Fibroblast of the aortic adventitia (primary cell): ENCODE results near the gene MARCHF9. TPM values are rescaled to one million over a fixed set of nuclear protein-coding genes. Genes with fewer than 3 reads are reported as not detected.
"Not testable (repeated sequence)": the region's sequence is repeated elsewhere in the genome, so short reads cannot be mapped to it uniquely, and the experiment has no call there.

Source experiments
- DNase-seq: peaks from one replicate; pipeline ENCODE4 v3.0.0-alpha.2; 2010; ENCODE audit warnings: low read depth
- H3K4me3 ChIP-seq: 2 replicates; pipeline ENCODE4 v1.5.1; 2011; ENCODE audit warnings: low read depth, mild to moderate bottlenecking, control low read depth, low read length, moderate library complexity
- total RNA-seq: library from RNA; depleted of rRNA; stranded (reverse); fragments of >200 nt; gene quantifications from 2 replicates; pipeline ENCODE4 v1.2.3, GENCODE V29; 2012; ENCODE audit warnings: low replicate concordance
- TF ChIP-seq, protein P1 (sequence below): IDR thresholded peaks from 2 replicates; pipeline ENCODE4 v1.5.1; 2011; ENCODE audit warnings: mild to moderate bottlenecking, low read length, control low read depth, inconsistent platforms; ENCODE audit not compliant: insufficient read depth

MARCHF9 gene
- total RNA-seq, 1 donor, result 2.1 TPM

GRCh38 chr12:57767876-57768275 lies 13.0 kb downstream of the MARCHF9 start:
- TF ChIP-seq, protein P1, sequence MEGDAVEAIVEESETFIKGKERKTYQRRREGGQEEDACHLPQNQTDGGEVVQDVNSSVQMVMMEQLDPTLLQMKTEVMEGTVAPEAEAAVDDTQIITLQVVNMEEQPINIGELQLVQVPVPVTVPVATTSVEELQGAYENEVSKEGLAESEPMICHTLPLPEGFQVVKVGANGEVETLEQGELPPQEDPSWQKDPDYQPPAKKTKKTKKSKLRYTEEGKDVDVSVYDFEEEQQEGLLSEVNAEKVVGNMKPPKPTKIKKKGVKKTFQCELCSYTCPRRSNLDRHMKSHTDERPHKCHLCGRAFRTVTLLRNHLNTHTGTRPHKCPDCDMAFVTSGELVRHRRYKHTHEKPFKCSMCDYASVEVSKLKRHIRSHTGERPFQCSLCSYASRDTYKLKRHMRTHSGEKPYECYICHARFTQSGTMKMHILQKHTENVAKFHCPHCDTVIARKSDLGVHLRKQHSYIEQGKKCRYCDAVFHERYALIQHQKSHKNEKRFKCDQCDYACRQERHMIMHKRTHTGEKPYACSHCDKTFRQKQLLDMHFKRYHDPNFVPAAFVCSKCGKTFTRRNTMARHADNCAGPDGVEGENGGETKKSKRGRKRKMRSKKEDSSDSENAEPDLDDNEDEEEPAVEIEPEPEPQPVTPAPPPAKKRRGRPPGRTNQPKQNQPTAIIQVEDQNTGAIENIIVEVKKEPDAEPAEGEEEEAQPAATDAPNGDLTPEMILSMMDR, result no peak
- H3K4me3 ChIP-seq, result no peak overlapping the region
- no peak for DNase-seq

DNA sequence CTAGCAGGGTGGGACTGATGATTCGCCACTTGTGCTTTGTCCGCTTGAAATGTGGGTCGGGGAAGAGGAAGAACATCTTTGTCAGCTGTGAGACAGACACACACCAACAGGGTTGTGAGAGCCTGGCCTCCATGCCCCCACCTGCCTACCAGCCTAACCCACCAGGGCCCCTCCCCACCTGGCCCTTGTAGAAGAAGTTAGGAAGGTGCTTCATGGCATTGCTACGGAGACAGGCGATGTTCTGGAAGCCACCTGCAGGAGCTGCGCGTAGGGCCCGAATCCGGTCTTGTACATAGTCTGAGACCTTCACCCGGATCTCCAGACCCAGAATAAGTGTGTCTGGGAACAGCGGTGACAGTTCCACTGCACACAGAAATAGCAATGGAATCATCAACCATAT lies 14.7 kb downstream of the MARCHF9 start:
- no peak overlapping the region for H3K4me3 ChIP-seq
- TF ChIP-seq, protein P1, result no peak
- no peak for DNase-seq

- TF ChIP-seq, protein P1, result no peak
- no peak overlapping the region for H3K4me3 ChIP-seq
Measured at GRCh38 chr12:57770734-57771133, 15.8 kb downstream of the MARCHF9 start.

GRCh38 chr12:57771236-57771872 lies 16.5 kb downstream of the MARCHF9 start:
- H3K4me3 ChIP-seq, result peak overlapping the region; percentile 79
- TF ChIP-seq, protein P1, result no peak
- DNase-seq, result peak; percentile 91

More at GRCh38 chr12:57770734-57771133, 15.8 kb downstream of the MARCHF9 start:
- no peak for DNase-seq

DNA sequence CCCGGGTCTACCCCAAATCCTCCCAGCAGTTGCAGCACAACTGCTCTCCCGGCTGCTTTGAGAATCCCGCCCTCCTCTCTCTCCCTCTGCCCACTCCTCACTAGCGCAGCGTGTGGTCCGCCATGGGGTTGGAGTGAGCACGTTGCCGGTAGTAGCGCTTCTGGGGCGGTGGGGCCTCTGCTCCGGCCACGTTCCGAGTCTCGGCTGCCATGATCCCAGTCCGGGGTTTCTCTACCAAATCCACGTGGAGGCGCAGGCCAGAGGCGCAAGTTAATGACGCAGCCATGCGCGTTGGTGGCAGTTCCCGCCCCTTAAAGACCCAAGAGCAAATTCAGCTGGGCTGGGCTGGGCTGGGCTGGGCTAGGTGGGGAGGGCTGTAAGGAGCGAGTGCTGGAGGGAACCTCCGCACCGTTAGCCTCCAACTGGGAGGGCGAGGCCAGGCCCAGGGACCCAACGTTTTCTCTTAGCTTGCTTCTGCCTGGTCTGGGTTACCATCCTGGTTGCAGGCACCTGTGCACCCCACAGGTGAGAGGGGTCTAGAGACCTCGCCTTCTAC lies 17.0 kb downstream of the MARCHF9 start, which contains the start of gene METTL1:
Gene METTL1, minus strand, starts transcription at position 233 of the 556 bp plus-strand sequence. Its CDS starts 22 bp downstream, at position 211.
- peak; percentile 96 for DNase-seq
- TF ChIP-seq, protein P1, result no peak
- H3K4me3 ChIP-seq, result peak within 1 kb of the TSS; percentile 79

- peak; percentile 32 for DNase-seq
- TF ChIP-seq, protein P1, result no peak
- H3K4me3 ChIP-seq, result peak within 1 kb of the TSS; percentile 79
Measured at GRCh38 chr12:57772429-57773322, 17.8 kb downstream of the MARCHF9 start, which contains the start of gene EEF1AKMT3. Gene EEF1AKMT3 (plus strand): TSS chr12:57772614. CDS start chr12:57772725, 111 bp downstream.

GRCh38 chr12:57774634-57775033 lies 19.7 kb downstream of the MARCHF9 start:
- DNase-seq, H3K4me3 ChIP-seq: not testable (repeated sequence)
